ENCODE data around the gene PHKB.

Gene PHKB

GRCh38 chr16:47700857-47701587, 239.9 kb downstream of the PHKB start:
- TF ChIP-seq CTCF (IDR thresholded peaks at IDR 0.05; ENCODE audit: unreplicated experiment in 3 of 3) = no peak
- H3K27ac Mint-ChIP-seq = no peak overlapping the region
- no peak overlapping the region for H3K4me3 Mint-ChIP-seq
- no peaks in the 10 kb centered on the region for H3K4me1 Mint-ChIP-seq
- no peaks in the 10 kb centered on the region for H3K9me3 Mint-ChIP-seq
- no peaks in the 10 kb centered on the region for H3K27me3 Mint-ChIP-seq (ENCODE audit: low read depth)
- H3K36me3 Mint-ChIP-seq (ENCODE audit: low read depth) = peaks cover 44% of the 10 kb centered on the region

GRCh38 chr16:47705266-47705665, 244.1 kb downstream of the PHKB start:
- no peak overlapping the region for H3K4me3 Mint-ChIP-seq
- TF ChIP-seq CTCF (IDR thresholded peaks at IDR 0.05; ENCODE audit: unreplicated experiment in 3 of 3) = no peak
- H3K4me1 Mint-ChIP-seq = no peaks in the 10 kb centered on the region
- no peaks in the 10 kb centered on the region for H3K9me3 Mint-ChIP-seq
- H3K27ac Mint-ChIP-seq = no peak overlapping the region
- H3K27me3 Mint-ChIP-seq (ENCODE audit: low read depth) = no peaks in the 10 kb centered on the region
- peaks cover 14% of the 10 kb centered on the region for H3K36me3 Mint-ChIP-seq (ENCODE audit: low read depth)

GRCh38 chr16:47711809-47712208, 250.7 kb downstream of the PHKB start:
- Mint-ChIP-seq H3K4me3 (no peak overlapping the region), H3K27me3 (ENCODE audit: low read depth) (no peaks in the 10 kb centered on the region), H3K9me3 (no peaks in the 10 kb centered on the region), H3K36me3 (ENCODE audit: low read depth) (no peaks in the 10 kb centered on the region), H3K4me1 (no peaks in the 10 kb centered on the region), H3K27ac (no peak overlapping the region)
- TF ChIP-seq CTCF (IDR thresholded peaks at IDR 0.05; ENCODE audit: unreplicated experiment in 3 of 3) = no peak

- no peak overlapping the region for H3K27ac Mint-ChIP-seq
- TF ChIP-seq CTCF (IDR thresholded peaks at IDR 0.05; ENCODE audit: unreplicated experiment in 3 of 3) = no peak
- no peaks in the 10 kb centered on the region for H3K36me3 Mint-ChIP-seq (ENCODE audit: low read depth)
- no peak overlapping the region for H3K4me3 Mint-ChIP-seq
- H3K27me3 Mint-ChIP-seq (ENCODE audit: low read depth) = no peaks in the 10 kb centered on the region
- no peaks in the 10 kb centered on the region for H3K4me1 Mint-ChIP-seq
- no peaks in the 10 kb centered on the region for H3K9me3 Mint-ChIP-seq
These were observed 251.4 kb downstream of the PHKB start for GRCh38 chr16:47712276-47713224.

GRCh38 chr16:47713225-47713595, 252.1 kb downstream of the PHKB start:
- no peaks in the 10 kb centered on the region for H3K36me3 Mint-ChIP-seq (ENCODE audit: low read depth)
- no peaks in the 10 kb centered on the region for H3K9me3 Mint-ChIP-seq
- H3K4me1 Mint-ChIP-seq = no peaks in the 10 kb centered on the region
- H3K27ac Mint-ChIP-seq = no peak overlapping the region
- TF ChIP-seq CTCF (IDR thresholded peaks at IDR 0.05; ENCODE audit: unreplicated experiment in 3 of 3) = no peak
- H3K4me3 Mint-ChIP-seq = no peak overlapping the region
- H3K27me3 Mint-ChIP-seq (ENCODE audit: low read depth) = no peaks in the 10 kb centered on the region
